ENCODE measurements around the gene PTPRG. TPM values are rescaled to one million over a fixed set of nuclear protein-coding genes. Genes with fewer than 3 reads are reported as not detected.

The PTPRG gene
- total and polyA plus RNA-seq, 10 of the 15 experiments (the other 5 are each of a cell fraction or from before 2014, with no cell fraction given) = 0.29 to 20.7 (median 1.4) TPM

DNA sequence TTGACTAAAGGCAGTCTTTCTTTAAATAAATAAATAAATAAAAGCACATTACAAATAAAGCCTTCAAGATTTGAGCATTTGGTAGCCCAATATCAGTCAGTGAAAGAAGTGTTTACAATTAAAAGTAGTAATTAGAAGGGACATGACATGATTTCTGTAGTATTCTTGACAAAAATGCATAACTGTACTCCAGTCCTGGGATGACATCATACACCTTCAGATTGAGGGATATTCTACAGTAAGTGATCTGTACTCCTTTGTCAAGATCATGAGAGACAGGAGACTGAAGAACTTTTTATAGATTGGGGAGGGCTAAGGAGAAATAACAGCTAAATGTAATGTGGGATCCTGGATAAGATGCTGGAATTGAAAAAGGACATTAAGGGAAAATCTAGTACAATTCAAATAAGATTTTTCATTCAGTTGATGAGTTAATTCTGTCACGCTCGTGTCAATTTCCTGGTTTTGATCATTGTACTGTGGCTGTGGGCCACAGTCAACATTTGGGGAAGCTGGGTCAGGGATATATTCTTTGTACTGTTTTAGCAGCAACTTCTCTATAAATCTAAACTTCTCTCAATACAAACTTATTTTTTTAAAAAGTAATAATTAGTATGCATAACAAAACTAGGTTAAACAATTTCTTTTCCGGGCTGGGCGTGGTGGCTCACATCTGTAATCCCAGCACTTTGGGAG, 314.8 kb downstream of the PTPRG start:
- Histone ChIP-seq H3K9ac (ENCODE audit: control insufficient read depth, insufficient read depth, low read length) (no peak overlapping the region), H2AFZ (ENCODE audit: control insufficient read depth, low read depth, low read length) (no peak overlapping the region), H4K20me1 (ENCODE audit: control insufficient read depth, insufficient read depth) (no peaks in the 10 kb centered on the region), H3K27me3 (replicated peaks in 1 of 2; ENCODE audit: control insufficient read depth in 2 of 2, insufficient read depth in 2 of 2, low read length in 1 of 2) (no peaks in the 10 kb centered on the region; a peak in 2 of 4 replicates), H3K27ac (ENCODE audit: control insufficient read depth, insufficient read depth) (no peak overlapping the region), H3K4me2 (ENCODE audit: control insufficient read depth, insufficient read depth) (no peak overlapping the region), H3K4me1 (ENCODE audit: control insufficient read depth, insufficient read depth, low read length) (no peaks in the 10 kb centered on the region), H3K79me2 (ENCODE audit: control insufficient read depth, insufficient read depth, low read length) (no peaks in the 10 kb centered on the region), H3K9me3 (replicated peaks; ENCODE audit: control insufficient read depth, insufficient read depth, low read length) (no peaks in the 10 kb centered on the region), H3K36me3 (ENCODE audit: control insufficient read depth in 2 of 2, insufficient read depth in 2 of 2, low read length in 1 of 2) (no peaks in the 10 kb centered on the region), H3K4me3 (no peak overlapping the region)
- in situ Hi-C loops (cut with MboI) = no loop called here
- CTCF ChIA-PET = interaction anchor here (0.6 to 2.4 kb wide), 7 partner anchors 13 to 312 kb away, joined by 3 to 8 read pairs (median 5); no protein-coding TSS in a partner anchor
- FAIRE-seq = no peak
- SMC1A ChIA-PET (ENCODE audit: uncharacterized antibody, unreplicated experiment) = interaction anchor here (1.0 to 3.1 kb wide), 9 partner anchors 10 to 70 kb away, joined by 3 to 14 read pairs (median 4); no protein-coding TSS in a partner anchor
- TF ChIP-seq ESRRA (IDR thresholded peaks at IDR 0.05; ENCODE audit: low read length) = no peak
- TF ChIP-seq, protein P1, sequence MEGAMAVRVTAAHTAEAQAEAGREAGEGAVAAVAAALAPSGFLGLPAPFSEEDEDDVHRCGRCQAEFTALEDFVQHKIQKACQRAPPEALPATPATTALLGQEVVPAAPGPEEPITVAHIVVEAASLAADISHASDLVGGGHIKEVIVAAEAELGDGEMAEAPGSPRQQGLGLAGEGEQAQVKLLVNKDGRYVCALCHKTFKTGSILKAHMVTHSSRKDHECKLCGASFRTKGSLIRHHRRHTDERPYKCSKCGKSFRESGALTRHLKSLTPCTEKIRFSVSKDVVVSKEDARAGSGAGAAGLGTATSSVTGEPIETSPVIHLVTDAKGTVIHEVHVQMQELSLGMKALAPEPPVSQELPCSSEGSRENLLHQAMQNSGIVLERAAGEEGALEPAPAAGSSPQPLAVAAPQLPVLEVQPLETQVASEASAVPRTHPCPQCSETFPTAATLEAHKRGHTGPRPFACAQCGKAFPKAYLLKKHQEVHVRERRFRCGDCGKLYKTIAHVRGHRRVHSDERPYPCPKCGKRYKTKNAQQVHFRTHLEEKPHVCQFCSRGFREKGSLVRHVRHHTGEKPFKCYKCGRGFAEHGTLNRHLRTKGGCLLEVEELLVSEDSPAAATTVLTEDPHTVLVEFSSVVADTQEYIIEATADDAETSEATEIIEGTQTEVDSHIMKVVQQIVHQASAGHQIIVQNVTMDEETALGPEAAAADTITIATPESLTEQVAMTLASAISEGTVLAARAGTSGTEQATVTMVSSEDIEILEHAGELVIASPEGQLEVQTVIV (IDR thresholded peaks at IDR 0.05; ENCODE audit: borderline replicate concordance, partially characterized antibody) = no peak
- TF ChIP-seq SMAD5 (IDR thresholded peaks at IDR 0.05; ENCODE audit: low read depth) = no peak
- TF ChIP-seq NFIC (IDR thresholded peaks at IDR 0.05; ENCODE audit: low read depth, low read length) = no peak
- TF ChIP-seq ATF7 (IDR thresholded peaks at IDR 0.05; ENCODE audit: low read depth) = peak; percentile 63; the same call in 1 of the 2 replicates
- no peak for TF ChIP-seq SRF (IDR thresholded peaks at IDR 0.05; ENCODE audit: low read depth in 2 of 2, low read length in 2 of 2)
- no peak for TF ChIP-seq RUNX3 (IDR thresholded peaks at IDR 0.05; ENCODE audit: low read length)
- TF ChIP-seq NR2C1 (IDR thresholded peaks at IDR 0.05) = no peak
- RAD21 ChIA-PET (ENCODE audit: unreplicated experiment) = interaction anchor here (1.0 to 3.1 kb wide), 4 partner anchors 13 to 312 kb away, joined by 3 to 19 read pairs (median 8); no protein-coding TSS in a partner anchor
- ATAC-seq = peak; percentile 34
- POLR2A ChIA-PET = interaction anchor here (3.6 kb wide), 1 partner anchor 17 kb away, joined by 17 read pairs; no protein-coding TSS in a partner anchor
- DNase-seq (ENCODE audit: low read depth, low spot score) = no peak
- 3% methylated on average over 4 of the region's 4 CpGs for WGBS (ENCODE audit: insufficient coverage, insufficient replicate concordance, low lambda C conversion rate, missing lambda C conversion rate)
- BruUV-seq (replicated peaks) = no TSS peak
- intact Hi-C loops (cut with micrococcal nuclease; ENCODE audit: unreplicated experiment) = no loop called here
